BJ (cell line): ENCODE data around the gene CSRNP3. TPM values are rescaled to one million over a fixed set of nuclear protein-coding genes. Genes with fewer than 3 reads are reported as not detected.

Source experiments
- CTCF ChIA-PET: fragments of 350-600 bp; formaldehyde crosslinking; extraction: SDS; loops from one replicate; lab custom pipeline; 2021; ENCODE audit warnings: antibody characterized with exemption, inconsistent platforms; lab: Yijun Ruan, JAX
- POLR2A ChIA-PET: fragments of 300-600 bp; sonication (Branson Sonifier 250); formaldehyde crosslinking; extraction: SDS; loops from one replicate; lab custom pipeline; 2021; ENCODE audit warnings: antibody characterized with exemption; lab: Charles Lee
- DNase-seq: peaks from one replicate; pipeline ENCODE4 v3.0.0-alpha.2; 2011; ENCODE audit warnings: low read depth
- H3K27me3 ChIP-seq: 2 replicates; pipeline ENCODE4 v1.6.0; 2011; ENCODE audit warnings: low read length; ENCODE audit not compliant: control insufficient read depth, insufficient read depth
- H3K36me3 ChIP-seq: 2 replicates; pipeline ENCODE4 v1.5.1; 2011; ENCODE audit warnings: low read length; ENCODE audit not compliant: control insufficient read depth, insufficient read depth
- H3K4me3 ChIP-seq: 2 replicates; pipeline ENCODE4 v1.5.1; 2011; ENCODE audit warnings: low read depth, mild to moderate bottlenecking, control low read depth, low read length
- CTCF ChIP-seq: IDR thresholded peaks from 2 replicates; pipeline ENCODE4 v1.5.1; 2011; ENCODE audit warnings: low read depth, mild to moderate bottlenecking, control low read depth, inconsistent platforms, low read length, moderate library complexity; ENCODE audit not compliant: insufficient read depth
- polyA plus RNA-seq: library from polyadenylated mRNA; depleted of rRNA; stranded (reverse); fragments of >200 nt; gene quantifications from 2 replicates; pipeline ENCODE4 v1.2.3, GENCODE V29; 2011

The CSRNP3 gene
- polyA plus RNA-seq, 1 experiment = 0.18 TPM

- CTCF ChIA-PET = no interaction called here
- H3K4me3 ChIP-seq = no peak overlapping the region
- no peaks in the 10 kb centered on the region for H3K36me3 ChIP-seq
- no peaks in the 10 kb centered on the region for H3K27me3 ChIP-seq
- no peak for TF ChIP-seq CTCF
- POLR2A ChIA-PET = no interaction called here
- no peak for DNase-seq
Observed at GRCh38 chr2:165474619-165475276, 5.2 kb downstream of the CSRNP3 start.

GRCh38 chr2:165475277-165476004 is 5.9 kb downstream of the CSRNP3 start:
- ChIA-PET POLR2A (no interaction called here), CTCF (no interaction called here)
- DNase-seq = no peak
- TF ChIP-seq CTCF = no peak
- no peak overlapping the region for H3K4me3 ChIP-seq
- H3K27me3 ChIP-seq = no peaks in the 10 kb centered on the region
- H3K36me3 ChIP-seq = no peaks in the 10 kb centered on the region

GRCh38 chr2:165479856-165480255 is 10.4 kb downstream of the CSRNP3 start:
- ChIA-PET CTCF (interaction anchor here (0.6 kb wide), 1 partner anchor 393 kb away, joined by 3 read pairs; no protein-coding TSS in a partner anchor), POLR2A (interaction anchor here (0.7 kb wide), 1 partner anchor 107 kb away, joined by 3 read pairs; no protein-coding TSS in a partner anchor)
- H3K4me3 ChIP-seq = no peak overlapping the region
- no peaks in the 10 kb centered on the region for H3K36me3 ChIP-seq
- no peak for DNase-seq
- TF ChIP-seq CTCF = no peak
- no peaks in the 10 kb centered on the region for H3K27me3 ChIP-seq

GRCh38 chr2:165494573-165494972 is 25.1 kb downstream of the CSRNP3 start:
- no peaks in the 10 kb centered on the region for H3K36me3 ChIP-seq

More at GRCh38 chr2:165494573-165494972, 25.1 kb downstream of the CSRNP3 start:
- no peak overlapping the region for H3K4me3 ChIP-seq
- no peak for TF ChIP-seq CTCF
- CTCF ChIA-PET = interaction anchor here (1.0 kb wide), 1 partner anchor 23 kb away, joined by 3 read pairs; no protein-coding TSS in a partner anchor
- no peak for DNase-seq
- no peaks in the 10 kb centered on the region for H3K27me3 ChIP-seq
- POLR2A ChIA-PET = no interaction called here
